Measurements from ENCODE around the gene DNAH14. TPM values are rescaled to one million over a fixed set of nuclear protein-coding genes. Genes with fewer than 3 reads are reported as not detected.

DNAH14 gene
- total and polyA plus RNA-seq, 2 of the 13 experiments (the other 11 are each of a cell fraction or from before 2014, with no cell fraction given): 4.5 to 27.5 TPM

- no peak for TF ChIP-seq ZNF609 (CRISPR knock-in tag; IDR thresholded peaks at IDR 0.05; ENCODE audit: borderline replicate concordance)
- TF ChIP-seq GABPB1 (CRISPR knock-in tag; IDR thresholded peaks at IDR 0.05): peak; percentile 67; the same call in 1 of the 2 replicates
- TF ChIP-seq YY1 (IDR thresholded peaks at IDR 0.05; ENCODE audit: insufficient read depth, insufficient replicate concordance, low read depth, low read length): no peak
- peak; percentile 66; the same call in 1 of the 2 replicates for TF ChIP-seq ZNF292 (CRISPR knock-in tag; IDR thresholded peaks at IDR 0.05; ENCODE audit: borderline replicate concordance, low read depth)
- TF ChIP-seq RARG (CRISPR knock-in tag; IDR thresholded peaks at IDR 0.05; ENCODE audit: low read depth): no peak
- TF ChIP-seq ZMYM2 (CRISPR knock-in tag; IDR thresholded peaks at IDR 0.05): no peak
- no peak for TF ChIP-seq ZNF569 (CRISPR knock-in tag; IDR thresholded peaks at IDR 0.05; ENCODE audit: borderline replicate concordance)
- TF ChIP-seq CC2D1A (CRISPR knock-in tag; IDR thresholded peaks at IDR 0.05): no peak
- no peak for TF ChIP-seq KDM5A (IDR thresholded peaks at IDR 0.05; ENCODE audit: borderline replicate concordance, low read length)
- no peak for TF ChIP-seq ZNF777 (CRISPR knock-in tag; IDR thresholded peaks at IDR 0.05)
- TF ChIP-seq ZNF446 (CRISPR knock-in tag; IDR thresholded peaks at IDR 0.05): 0 out of 2 replicates have a peak, but pooled peaks have one; percentile 80
- TF ChIP-seq MZF1 (CRISPR knock-in tag; IDR thresholded peaks at IDR 0.05; ENCODE audit: borderline replicate concordance): no peak
- TF ChIP-seq THAP7 (CRISPR knock-in tag; IDR thresholded peaks at IDR 0.05): no peak
- peak; percentile 98 for TF ChIP-seq NFE2L2 (IDR thresholded peaks at IDR 0.05; ENCODE audit: low read length)
- TF ChIP-seq E2F5 (CRISPR knock-in tag; conservative IDR thresholded peaks at IDR 0.05): peak; percentile 57; the same call in 1 of the 2 replicates
- no peak for TF ChIP-seq ZFX (CRISPR knock-in tag; IDR thresholded peaks at IDR 0.05; ENCODE audit: low read depth)
- TF ChIP-seq MAFF (IDR thresholded peaks at IDR 0.05; ENCODE audit: low read depth, low read length): peak; percentile 99
- TF ChIP-seq MTERF4 (CRISPR knock-in tag; IDR thresholded peaks at IDR 0.05): peak; percentile 62; the same call in 1 of the 2 replicates
- TF ChIP-seq MED1 (CRISPR knock-in tag; IDR thresholded peaks at IDR 0.05): peak; percentile 60
These were observed 498.8 kb downstream of the DNAH14 start (continued) for GRCh38 chr1:225428068-225428880.
